CD4-positive, alpha-beta T cell (primary cell): ENCODE results near the gene TEAD4. TPM values are rescaled to one million over a fixed set of nuclear protein-coding genes. Genes with fewer than 3 reads are reported as not detected.

Source experiments
- ATAC-seq: fragments of 200-7000 bp; cut with Tn5 transposase; one replicate; pipeline ENCODE4 v1.10.0; 2022; ENCODE audit warnings: mild to moderate bottlenecking; ENCODE audit not compliant: poor library complexity
- CTCF ChIA-PET: fragments of 350-600 bp; sonication (Branson Sonifier 250); formaldehyde crosslinking; loops from one replicate; lab custom pipeline; 2021; ENCODE audit warnings: antibody characterized with exemption, inconsistent platforms; lab: Charles Lee
- POLR2A ChIA-PET: fragments of 350-600 bp; sonication (Branson Sonifier 250); formaldehyde crosslinking; loops from one replicate; lab custom pipeline; 2021; ENCODE audit warnings: antibody characterized with exemption, inconsistent platforms; lab: Charles Lee
- DNase-seq, 14 experiments: peaks; one replicate each; pipeline ENCODE4 v3.0.0-alpha.2; 2013 to 2020; ENCODE audit warnings: mixed read lengths in 2 of 14
- H3K27ac ChIP-seq, 2 donors: one replicate each; pipeline versions ENCODE4 v1.5.1 to v1.7.0; 2013; ENCODE audit warnings: low read length in 2 of 2, low read depth in 1 of 2, mild to moderate bottlenecking in 1 of 2
- H3K27me3 ChIP-seq, 2 experiments: 1 replicate in 1 of 2; 2 replicates in 1 of 2; pipeline versions ENCODE4 v1.6.1 to v1.7.0; 2013; ENCODE audit warnings: low read length in 2 of 2, control low read depth in 1 of 2, mild to moderate bottlenecking in 1 of 2, moderate library complexity in 1 of 2; ENCODE audit not compliant: insufficient read depth in 2 of 2, control insufficient read depth in 1 of 2
- H3K36me3 ChIP-seq: one replicate; pipeline ENCODE4 v1.6.1; 2013; ENCODE audit warnings: low read length, control low read depth; ENCODE audit not compliant: insufficient read depth
- H3K4me1 ChIP-seq: one replicate; pipeline ENCODE4 v1.6.1; 2013; ENCODE audit warnings: low read length, control low read depth; ENCODE audit not compliant: insufficient read depth
- H3K4me3 ChIP-seq: one replicate; pipeline ENCODE4 v1.5.1; 2013; ENCODE audit warnings: mild to moderate bottlenecking, low read length, moderate library complexity
- H3K9me3 ChIP-seq, 2 experiments: 1 replicate in 1 of 2; 2 replicates in 1 of 2; pipeline versions ENCODE4 v1.6.1 to v1.7.0; 2013; ENCODE audit warnings: low read length in 2 of 2, mild to moderate bottlenecking in 2 of 2, control low read depth in 1 of 2, moderate library complexity in 1 of 2; ENCODE audit not compliant: control insufficient read depth in 1 of 2, insufficient read depth in 1 of 2
- H3K27ac Mint-ChIP-seq: one replicate; pipeline ENCODE4 v1.8.0; 2020; ENCODE audit warnings: mixed read lengths
- H3K27me3 Mint-ChIP-seq: one replicate; pipeline ENCODE4 v1.8.0; 2021; ENCODE audit warnings: mixed read lengths
- H3K36me3 Mint-ChIP-seq: one replicate; pipeline ENCODE4 v1.8.0; 2021; ENCODE audit warnings: low read depth, mixed read lengths
- H3K4me1 Mint-ChIP-seq: one replicate; pipeline ENCODE4 v1.8.0; 2021; ENCODE audit warnings: low read depth, mixed read lengths
- H3K4me3 Mint-ChIP-seq: one replicate; pipeline ENCODE4 v1.8.0; 2020; ENCODE audit warnings: mild to moderate bottlenecking, mixed read lengths
- H3K9me3 Mint-ChIP-seq: one replicate; pipeline ENCODE4 v1.8.0; 2020; ENCODE audit warnings: mixed read lengths
- intact Hi-C, 2 experiments: fragments of 100-400 bp; cut with DNase I in 1 of 2; cut with micrococcal nuclease in 1 of 2; formaldehyde crosslinking; loops; one replicate each; pipeline versions ENCODE4 v1.15.1 to v1.9.0; 2023 to 2025; cut with DNase I, micrococcal nuclease
- total RNA-seq, 174 experiments: library from RNA in 2 of 174; stranded (reverse) in 2 of 174; gene quantifications; one replicate each; pipeline ENCODE4 v1.2.3 and lab custom pipeline; 2021 to 2026
- TF ChIP-seq, protein P1 (sequence below): fragments of 200-600 bp; IDR thresholded peaks from one replicate; pipeline ENCODE4 v1.8.0; 2022; ENCODE audit warnings: antibody characterized with exemption, mild to moderate bottlenecking

TEAD4 gene
- total RNA-seq, 2 experiments from 2014 or later: not detected

DNA sequence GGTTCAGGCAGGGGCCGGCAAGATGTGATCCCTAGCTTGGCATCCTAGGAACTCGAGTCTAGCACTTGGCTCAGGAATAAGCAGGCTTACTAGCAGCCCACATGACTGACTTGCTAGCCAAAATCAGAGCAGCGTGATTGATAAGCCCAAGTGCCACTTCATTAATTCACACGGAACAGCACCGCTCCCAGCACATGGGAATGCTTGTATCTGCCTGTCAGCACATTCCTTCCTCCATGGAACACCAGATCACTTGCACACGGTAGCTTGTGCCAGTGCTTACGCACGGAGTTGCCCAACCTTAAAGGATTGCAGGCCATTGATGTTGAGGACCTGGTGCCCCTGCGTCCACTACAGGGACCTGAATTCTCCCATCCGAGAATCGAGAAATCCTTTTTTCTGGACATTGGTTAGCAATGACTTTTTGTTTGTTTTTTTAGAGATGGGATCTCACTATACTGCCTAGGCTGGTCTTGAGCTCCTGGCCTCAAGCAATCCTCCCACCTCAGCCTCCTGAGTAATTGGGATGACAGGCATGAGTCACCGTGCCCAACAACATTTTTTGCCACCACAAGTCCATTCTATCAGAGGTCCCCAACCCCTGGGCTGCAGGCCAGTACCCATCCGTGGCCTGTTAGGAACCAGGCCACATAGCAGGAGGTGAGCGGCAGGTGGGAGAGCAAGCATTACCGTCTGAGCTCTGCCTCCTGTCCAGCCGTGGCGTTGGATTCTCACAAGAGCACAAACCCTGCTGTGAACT, 87.4 kb downstream of the TEAD4 start:
- no peaks in the 10 kb centered on the region for H3K9me3 ChIP-seq
- no peak overlapping the region for H3K4me3 ChIP-seq
- CTCF ChIA-PET: no interaction called here
- no peak overlapping the region for H3K27ac Mint-ChIP-seq
- no peaks in the 10 kb centered on the region for H3K36me3 ChIP-seq
- H3K4me1 ChIP-seq: no peaks in the 10 kb centered on the region
- peaks cover 54% of the 10 kb centered on the region for H3K27me3 Mint-ChIP-seq
- TF ChIP-seq, protein P1, sequence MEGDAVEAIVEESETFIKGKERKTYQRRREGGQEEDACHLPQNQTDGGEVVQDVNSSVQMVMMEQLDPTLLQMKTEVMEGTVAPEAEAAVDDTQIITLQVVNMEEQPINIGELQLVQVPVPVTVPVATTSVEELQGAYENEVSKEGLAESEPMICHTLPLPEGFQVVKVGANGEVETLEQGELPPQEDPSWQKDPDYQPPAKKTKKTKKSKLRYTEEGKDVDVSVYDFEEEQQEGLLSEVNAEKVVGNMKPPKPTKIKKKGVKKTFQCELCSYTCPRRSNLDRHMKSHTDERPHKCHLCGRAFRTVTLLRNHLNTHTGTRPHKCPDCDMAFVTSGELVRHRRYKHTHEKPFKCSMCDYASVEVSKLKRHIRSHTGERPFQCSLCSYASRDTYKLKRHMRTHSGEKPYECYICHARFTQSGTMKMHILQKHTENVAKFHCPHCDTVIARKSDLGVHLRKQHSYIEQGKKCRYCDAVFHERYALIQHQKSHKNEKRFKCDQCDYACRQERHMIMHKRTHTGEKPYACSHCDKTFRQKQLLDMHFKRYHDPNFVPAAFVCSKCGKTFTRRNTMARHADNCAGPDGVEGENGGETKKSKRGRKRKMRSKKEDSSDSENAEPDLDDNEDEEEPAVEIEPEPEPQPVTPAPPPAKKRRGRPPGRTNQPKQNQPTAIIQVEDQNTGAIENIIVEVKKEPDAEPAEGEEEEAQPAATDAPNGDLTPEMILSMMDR: no peak
- H3K4me1 Mint-ChIP-seq: no peaks in the 10 kb centered on the region
- POLR2A ChIA-PET: no interaction called here
- H3K9me3 Mint-ChIP-seq: no peaks in the 10 kb centered on the region
- no peak overlapping the region for H3K27ac ChIP-seq
- ATAC-seq (no peak), DNase-seq (no peak)
- peaks cover 9 to 22% of the 10 kb centered on the region in 2 experiments for H3K27me3 ChIP-seq
- no peak overlapping the region for H3K4me3 Mint-ChIP-seq
- intact Hi-C loops: no loop called here
- no peaks in the 10 kb centered on the region for H3K36me3 Mint-ChIP-seq

DNA sequence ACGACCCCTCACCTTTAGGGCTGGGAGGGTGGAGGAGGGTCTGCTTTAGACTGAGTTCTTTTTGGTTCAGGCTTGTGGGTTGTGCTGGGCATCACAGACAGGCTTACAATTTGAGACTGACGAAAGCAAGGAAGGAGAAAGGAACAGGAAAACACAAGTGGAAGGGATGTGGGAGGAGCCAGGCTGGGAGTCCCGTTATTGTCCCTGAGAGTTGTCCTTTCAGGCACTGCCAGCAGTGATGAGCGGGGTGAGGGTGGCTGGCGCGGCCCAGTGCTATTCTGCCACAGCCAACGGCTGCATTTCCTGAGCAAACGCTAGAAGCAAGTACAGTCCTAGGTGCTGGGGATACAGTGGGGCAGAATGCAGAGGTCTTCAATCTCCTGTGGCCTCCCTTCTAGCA, 88.8 kb downstream of the TEAD4 start:
- H3K4me3 Mint-ChIP-seq: no peak overlapping the region
- peaks cover 49% of the 10 kb centered on the region for H3K27me3 Mint-ChIP-seq
- no peak overlapping the region for H3K27ac ChIP-seq
- H3K27me3 ChIP-seq: peaks cover 0 to 16% of the 10 kb centered on the region in 2 experiments
- H3K36me3 ChIP-seq: no peaks in the 10 kb centered on the region
- H3K4me1 ChIP-seq: no peaks in the 10 kb centered on the region
- no peak for DNase-seq
- intact Hi-C loops: no loop called here
- TF ChIP-seq, protein P1: no peak
- no peaks in the 10 kb centered on the region for H3K9me3 Mint-ChIP-seq
- no peaks in the 10 kb centered on the region for H3K9me3 ChIP-seq
- H3K27ac Mint-ChIP-seq: no peak overlapping the region
- POLR2A ChIA-PET: no interaction called here
- no peaks in the 10 kb centered on the region for H3K4me1 Mint-ChIP-seq
- no peaks in the 10 kb centered on the region for H3K36me3 Mint-ChIP-seq
- no peak for ATAC-seq
- CTCF ChIA-PET: no interaction called here
- H3K4me3 ChIP-seq: no peak overlapping the region

DNA sequence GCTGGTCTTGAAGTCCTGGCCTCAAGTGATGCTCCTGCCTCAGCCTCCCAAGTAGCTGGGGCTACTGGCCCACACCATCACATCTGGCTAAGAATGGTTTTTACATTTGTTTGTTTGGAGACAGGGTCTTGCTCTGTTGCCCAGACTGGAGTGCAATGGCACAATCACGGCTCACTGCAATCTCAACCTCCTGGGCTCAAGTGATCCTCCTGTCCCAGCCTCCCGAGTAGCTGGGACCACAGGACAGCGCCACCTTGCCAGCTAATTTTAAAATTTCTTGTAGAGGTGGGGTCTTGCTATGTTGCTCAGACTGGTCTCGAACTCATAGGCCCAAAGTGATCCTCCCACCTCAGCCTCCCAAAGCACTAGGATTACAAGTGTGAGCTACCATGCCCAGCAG, 89.3 kb downstream of the TEAD4 start:
- no peaks in the 10 kb centered on the region for H3K36me3 Mint-ChIP-seq
- H3K9me3 Mint-ChIP-seq: no peaks in the 10 kb centered on the region
- Histone ChIP-seq H3K9me3 (no peaks in the 10 kb centered on the region), H3K27ac (no peak overlapping the region), H3K4me3 (no peak overlapping the region), H3K36me3 (no peaks in the 10 kb centered on the region), H3K4me1 (no peaks in the 10 kb centered on the region), H3K27me3 (peaks cover 0 to 14% of the 10 kb centered on the region in 2 experiments)
- ChIA-PET POLR2A (no interaction called here), CTCF (no interaction called here)
- H3K27me3 Mint-ChIP-seq: peaks cover 43% of the 10 kb centered on the region
- H3K27ac Mint-ChIP-seq: no peak overlapping the region
- no peaks in the 10 kb centered on the region for H3K4me1 Mint-ChIP-seq
- H3K4me3 Mint-ChIP-seq: no peak overlapping the region
- no peak for DNase-seq
- ATAC-seq: no peak
- TF ChIP-seq, protein P1: no peak
- intact Hi-C loops: no loop called here
